CD14-positive monocyte (primary cell): ENCODE results near the gene PIK3C3. TPM values are rescaled to one million over a fixed set of nuclear protein-coding genes. Genes with fewer than 3 reads are reported as not detected.
A peak's percentile ranks its signal among the peaks of the same experiment; 100 is the strongest.

Source experiments
- DNase-seq, 3 donors: peaks; one replicate each; pipeline ENCODE4 v3.0.0-alpha.2; 2011 to 2022
- H2AFZ ChIP-seq: 2 replicates; pipeline ENCODE4 v1.6.0; 2012; ENCODE audit warnings: mild to moderate bottlenecking, low read depth, low read length, inconsistent platforms; ENCODE audit not compliant: insufficient read depth, poor library complexity, severe bottlenecking
- H3K27ac ChIP-seq, 2 donors: 1 replicate in 1 of 2; 2 replicates in 1 of 2; pipeline ENCODE4 v1.5.1; 2012 to 2013; ENCODE audit warnings: low read length in 2 of 2, control low read depth in 1 of 2, inconsistent platforms in 1 of 2, low read depth in 1 of 2, mild to moderate bottlenecking in 1 of 2
- H3K27me3 ChIP-seq, 2 donors: one replicate each; pipeline versions ENCODE4 v1.6.0 to v1.6.1; 2011 to 2013; ENCODE audit warnings: low read length in 2 of 2; ENCODE audit not compliant: control insufficient read depth in 2 of 2, insufficient read depth in 2 of 2
- H3K36me3 ChIP-seq, 2 donors: replicated peaks in 1 of 2; 1 replicate in 1 of 2; 2 replicates in 1 of 2; pipeline versions ENCODE4 v1.5.1 to v1.6.1; 2012 to 2013; ENCODE audit warnings: low read length in 2 of 2, control low read depth in 1 of 2, inconsistent platforms in 1 of 2, mild to moderate bottlenecking in 1 of 2; ENCODE audit not compliant: insufficient read depth in 2 of 2, control insufficient read depth in 1 of 2
- H3K4me1 ChIP-seq, 2 donors: 1 replicate in 1 of 2; 2 replicates in 1 of 2; pipeline versions ENCODE4 v1.5.1 to v1.6.1; 2012 to 2013; ENCODE audit warnings: low read length in 2 of 2, control low read depth in 1 of 2, inconsistent platforms in 1 of 2, mild to moderate bottlenecking in 1 of 2, moderate library complexity in 1 of 2; ENCODE audit not compliant: insufficient read depth in 2 of 2, control insufficient read depth in 1 of 2
- H3K4me2 ChIP-seq: replicated peaks from 2 replicates; pipeline ENCODE3; 2012; ENCODE audit warnings: low read length, moderate library complexity, mild to moderate bottlenecking; ENCODE audit not compliant: poor library complexity, severe bottlenecking; ENCODE audit errors: extremely low read depth
- H3K4me3 ChIP-seq, 3 experiments: fragments of 200-600 bp in 1 of 3; sonication (generic) in 1 of 3; replicated peaks in 1 of 3; 1 replicate in 2 of 3; 2 replicates in 1 of 3; pipeline ENCODE4 v1.5.1; 2011 to 2013; ENCODE audit warnings: low read length in 3 of 3, mild to moderate bottlenecking in 3 of 3, control low read depth in 2 of 3, low read depth in 2 of 3, inconsistent platforms in 1 of 3, moderate library complexity in 1 of 3
- H3K79me2 ChIP-seq: 2 replicates; pipeline ENCODE4 v1.6.0; 2012; ENCODE audit warnings: mild to moderate bottlenecking, control low read depth, inconsistent platforms, low read length, moderate library complexity; ENCODE audit not compliant: insufficient read depth
- H3K9ac ChIP-seq: 2 replicates; pipeline ENCODE4 v1.6.0; 2017; ENCODE audit warnings: low read length, mild to moderate bottlenecking; ENCODE audit not compliant: insufficient read depth, poor library complexity, severe bottlenecking
- H3K9me3 ChIP-seq, 2 donors: replicated peaks in 1 of 2; 1 replicate in 1 of 2; 2 replicates in 1 of 2; pipeline versions ENCODE4 v1.5.1 to v1.6.1; 2012 to 2013; ENCODE audit warnings: low read length in 2 of 2, control low read depth in 1 of 2; ENCODE audit not compliant: control insufficient read depth in 1 of 2, insufficient read depth in 1 of 2
- H4K20me1 ChIP-seq: 2 replicates; pipeline ENCODE4 v1.6.0; 2012; ENCODE audit warnings: mild to moderate bottlenecking, low read length, control low read depth, moderate library complexity; ENCODE audit not compliant: insufficient read depth
- H3K27ac Mint-ChIP-seq, 7 donors: one replicate each; pipeline ENCODE4 v1.8.0; 2020; ENCODE audit warnings: mild to moderate bottlenecking in 7 of 7, mixed read lengths in 7 of 7, moderate library complexity in 6 of 7, inconsistent platforms in 2 of 7
- H3K27me3 Mint-ChIP-seq, 3 donors: one replicate each; pipeline ENCODE4 v1.8.0; 2021 to 2022; ENCODE audit warnings: low read depth in 3 of 3, mild to moderate bottlenecking in 3 of 3, mixed read lengths in 3 of 3, moderate library complexity in 3 of 3, inconsistent platforms in 1 of 3
- H3K36me3 Mint-ChIP-seq, 2 donors: one replicate each; pipeline ENCODE4 v1.8.0; 2020; ENCODE audit warnings: mixed read lengths in 2 of 2, inconsistent platforms in 1 of 2, mild to moderate bottlenecking in 1 of 2
- H3K4me1 Mint-ChIP-seq: one replicate; pipeline ENCODE4 v1.8.0; 2020; ENCODE audit warnings: mild to moderate bottlenecking, mixed read lengths
- H3K4me3 Mint-ChIP-seq, 2 donors: one replicate each; pipeline ENCODE4 v1.8.0; 2020; ENCODE audit warnings: mild to moderate bottlenecking in 2 of 2, mixed read lengths in 2 of 2, moderate library complexity in 1 of 2
- H3K9me3 Mint-ChIP-seq, 7 donors: one replicate each; pipeline ENCODE4 v1.8.0; 2020 to 2022; ENCODE audit warnings: mixed read lengths in 7 of 7, mild to moderate bottlenecking in 6 of 7, moderate library complexity in 6 of 7, inconsistent platforms in 2 of 7
- WGBS: methylation state at CpG from one replicate; pipeline ENCODE4 v1.1.5; 2013; ENCODE audit warnings: missing lambda C conversion rate; ENCODE audit not compliant: insufficient coverage; 5-methylcytosine and 5-hydroxymethylcytosine counted together
- intact Hi-C, 2 donors: fragments of 100-400 bp; cut with micrococcal nuclease; formaldehyde crosslinking; loops; one replicate each; pipeline versions ENCODE4 v1.15.0 to v1.15.1; 2023
- polyA plus RNA-seq, 3 donors: library from polyadenylated mRNA; depleted of rRNA in 1 of 3; unstranded in 2 of 3; stranded (reverse) in 1 of 3; fragments of 300-500 nt in 2 of 3; fragments of >200 nt in 1 of 3; fragmentation: Illumina TruSeq in 2 of 3; gene quantifications; 1 replicate in 2 of 3; 2 replicates in 1 of 3; pipeline ENCODE4 v1.2.3, GENCODE V29; 2012 to 2021
- TF ChIP-seq, protein P1 (sequence below): fragments of 200-600 bp; IDR thresholded peaks from one replicate; pipeline ENCODE4 v1.8.0; 2022; ENCODE audit warnings: antibody characterized with exemption, mild to moderate bottlenecking

PIK3C3 gene
- polyA plus RNA-seq, 3 donors: 16.5 to 29.1 (median 25.9) TPM

DNA sequence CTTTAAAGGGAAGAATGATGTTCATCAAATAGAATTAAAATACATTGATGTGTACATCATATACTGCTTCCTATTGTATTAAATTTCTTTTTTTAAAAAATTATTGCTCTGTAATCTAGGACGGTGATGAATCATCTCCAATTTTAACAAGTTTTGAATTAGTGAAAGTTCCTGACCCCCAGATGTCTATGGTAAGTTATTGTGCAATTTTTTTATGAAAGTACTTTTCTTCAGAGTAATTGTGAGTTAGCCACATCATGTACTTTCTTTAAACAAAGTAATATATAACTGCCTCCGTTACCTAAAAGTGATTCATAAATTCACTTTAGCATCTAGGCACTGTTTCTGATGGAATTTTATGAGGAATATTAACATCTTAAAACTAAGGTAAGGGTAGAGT lies 38.1 kb downstream of the PIK3C3 start:
- TF ChIP-seq, protein P1, sequence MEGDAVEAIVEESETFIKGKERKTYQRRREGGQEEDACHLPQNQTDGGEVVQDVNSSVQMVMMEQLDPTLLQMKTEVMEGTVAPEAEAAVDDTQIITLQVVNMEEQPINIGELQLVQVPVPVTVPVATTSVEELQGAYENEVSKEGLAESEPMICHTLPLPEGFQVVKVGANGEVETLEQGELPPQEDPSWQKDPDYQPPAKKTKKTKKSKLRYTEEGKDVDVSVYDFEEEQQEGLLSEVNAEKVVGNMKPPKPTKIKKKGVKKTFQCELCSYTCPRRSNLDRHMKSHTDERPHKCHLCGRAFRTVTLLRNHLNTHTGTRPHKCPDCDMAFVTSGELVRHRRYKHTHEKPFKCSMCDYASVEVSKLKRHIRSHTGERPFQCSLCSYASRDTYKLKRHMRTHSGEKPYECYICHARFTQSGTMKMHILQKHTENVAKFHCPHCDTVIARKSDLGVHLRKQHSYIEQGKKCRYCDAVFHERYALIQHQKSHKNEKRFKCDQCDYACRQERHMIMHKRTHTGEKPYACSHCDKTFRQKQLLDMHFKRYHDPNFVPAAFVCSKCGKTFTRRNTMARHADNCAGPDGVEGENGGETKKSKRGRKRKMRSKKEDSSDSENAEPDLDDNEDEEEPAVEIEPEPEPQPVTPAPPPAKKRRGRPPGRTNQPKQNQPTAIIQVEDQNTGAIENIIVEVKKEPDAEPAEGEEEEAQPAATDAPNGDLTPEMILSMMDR: no peak
- no peaks in the 10 kb centered on the region for H3K9me3 Mint-ChIP-seq
- Histone ChIP-seq H4K20me1 (no peaks in the 10 kb centered on the region), H2AFZ (no peak overlapping the region), H3K9me3 (no peaks in the 10 kb centered on the region), H3K27ac (peak overlapping the region in 1 of 2 donors; percentile 17), H3K4me2 (no peak overlapping the region), H3K4me1 (peaks cover 7 to 17% of the 10 kb centered on the region in 2 donors), H3K36me3 (peaks cover 64 to 77% of the 10 kb centered on the region in 2 donors), H3K9ac (no peak overlapping the region), H3K79me2 (no peaks in the 10 kb centered on the region), H3K4me3 (no peak overlapping the region), H3K27me3 (no peaks in the 10 kb centered on the region)
- peaks cover 16% of the 10 kb centered on the region for H3K4me1 Mint-ChIP-seq
- peak overlapping the region in 3 of 7 donors; percentile 8 to 32 (median 16) for H3K27ac Mint-ChIP-seq
- WGBS: no CpG with 5 or more reads among the region's 2 CpGs
- DNase-seq: no peak
- peaks cover 49 to 50% of the 10 kb centered on the region in 2 donors for H3K36me3 Mint-ChIP-seq
- intact Hi-C loops: no loop called here
- no peaks in the 10 kb centered on the region for H3K27me3 Mint-ChIP-seq
- no peak overlapping the region for H3K4me3 Mint-ChIP-seq

DNA sequence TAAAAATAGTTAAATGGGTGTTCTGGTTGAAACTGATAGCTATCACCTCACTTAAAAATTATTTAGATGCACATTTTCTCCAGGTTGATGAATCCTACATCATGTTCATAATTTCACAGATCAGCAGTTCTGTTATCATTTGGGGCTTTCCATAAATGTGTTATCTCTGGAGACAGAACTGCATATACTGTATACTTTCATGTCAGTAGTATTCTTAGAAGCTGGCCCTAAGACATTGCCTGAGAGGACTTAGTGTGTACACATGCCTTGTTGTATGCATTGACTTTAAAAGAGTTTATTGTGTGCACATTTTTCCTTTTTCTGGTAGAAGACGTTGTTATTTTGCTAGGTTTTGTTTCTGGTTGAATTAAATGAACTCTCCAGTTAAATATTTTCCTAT lies 41.0 kb downstream of the PIK3C3 start:
- Mint-ChIP-seq H3K36me3 (peaks cover 56 to 63% of the 10 kb centered on the region in 2 donors), H3K27ac (no peak overlapping the region), H3K9me3 (no peaks in the 10 kb centered on the region), H3K27me3 (no peaks in the 10 kb centered on the region), H3K4me1 (peaks cover 18% of the 10 kb centered on the region), H3K4me3 (no peak overlapping the region)
- intact Hi-C loops: no loop called here
- H4K20me1 ChIP-seq: no peaks in the 10 kb centered on the region
- no CpG with 5 or more reads among the region's 1 CpG for WGBS
- no peaks in the 10 kb centered on the region for H3K79me2 ChIP-seq
- H3K9me3 ChIP-seq: no peaks in the 10 kb centered on the region
- H3K4me2 ChIP-seq: no peak overlapping the region
- H3K27me3 ChIP-seq: no peaks in the 10 kb centered on the region
- no peak overlapping the region for H3K27ac ChIP-seq
- H3K4me3 ChIP-seq: no peak overlapping the region
- H3K9ac ChIP-seq: no peak overlapping the region
- no peak for DNase-seq
- no peak overlapping the region for H2AFZ ChIP-seq
- H3K36me3 ChIP-seq: peaks cover 58 to 75% of the 10 kb centered on the region in 2 donors
- TF ChIP-seq, protein P1: no peak
- peaks cover 7 to 17% of the 10 kb centered on the region in 2 donors for H3K4me1 ChIP-seq
